ENCODE measurements around the gene CD276.

The CD276 gene

GRCh38 chr15:73684581-73685455, 635 bp downstream of the CD276 start:
- DNase-seq (ENCODE audit: low read depth), result peak; percentile 93
- TF ChIP-seq CTCF (conservative IDR thresholded peaks at IDR 0.05; ENCODE audit: low read depth, low read length), result no peak

GRCh38 chr15:73685981-73686380, 1.8 kb downstream of the CD276 start:
- TF ChIP-seq CTCF (conservative IDR thresholded peaks at IDR 0.05; ENCODE audit: low read depth, low read length), result no peak
- H3K4me3 ChIP-seq (ENCODE audit: low read length), result peak overlapping the region; percentile 89
- DNase-seq (ENCODE audit: low read depth), result peak; percentile 48

More at GRCh38 chr15:73684581-73685455, 635 bp downstream of the CD276 start:
- peak overlapping the region; percentile 89 for H3K4me3 ChIP-seq (ENCODE audit: low read length)

DNA sequence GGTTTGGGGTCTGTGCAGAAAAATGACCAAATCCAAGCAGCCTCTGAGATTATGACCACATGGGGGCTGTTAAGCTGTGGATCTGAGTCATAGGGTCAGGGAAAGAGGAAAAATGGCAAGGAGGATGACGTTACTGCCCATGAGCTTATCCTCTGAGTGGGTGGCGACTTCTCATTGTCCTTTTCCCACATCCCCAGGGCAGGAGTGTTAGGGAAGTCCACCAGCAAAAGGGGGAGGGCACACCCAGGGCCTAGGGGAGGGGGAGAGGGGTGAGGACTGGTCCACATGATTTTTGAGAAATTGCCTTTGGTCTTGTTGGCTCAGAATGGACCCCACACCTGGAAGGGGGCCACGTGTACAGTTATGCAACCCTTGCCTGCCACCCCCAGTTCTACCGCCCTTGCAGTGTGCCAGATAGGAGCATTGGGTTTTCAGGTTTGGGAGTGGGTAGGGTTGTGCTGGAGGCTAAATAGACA, 2.6 kb downstream of the CD276 start:
- peak overlapping the region; percentile 89 for H3K4me3 ChIP-seq (ENCODE audit: low read length)
- TF ChIP-seq CTCF (conservative IDR thresholded peaks at IDR 0.05; ENCODE audit: low read depth, low read length), result no peak
- peak; percentile 96 for DNase-seq (ENCODE audit: low read depth)

GRCh38 chr15:73687351-73687750, 3.2 kb downstream of the CD276 start:
- H3K4me3 ChIP-seq (ENCODE audit: low read length), result no peak overlapping the region

GRCh38 chr15:73688455-73688854, 4.3 kb downstream of the CD276 start:
- TF ChIP-seq CTCF (conservative IDR thresholded peaks at IDR 0.05; ENCODE audit: low read depth, low read length), result no peak
- no peak overlapping the region for H3K4me3 ChIP-seq (ENCODE audit: low read length)
- DNase-seq (ENCODE audit: low read depth), result no peak

More at GRCh38 chr15:73687351-73687750, 3.2 kb downstream of the CD276 start:
- TF ChIP-seq CTCF (conservative IDR thresholded peaks at IDR 0.05; ENCODE audit: low read depth, low read length), result no peak
- DNase-seq (ENCODE audit: low read depth), result no peak

GRCh38 chr15:73691396-73691795, 7.2 kb downstream of the CD276 start:
- peak; percentile 51 for TF ChIP-seq CTCF (conservative IDR thresholded peaks at IDR 0.05; ENCODE audit: low read depth, low read length)
- H3K4me3 ChIP-seq (ENCODE audit: low read length), result no peak overlapping the region
- peak; percentile 83 for DNase-seq (ENCODE audit: low read depth)

DNA sequence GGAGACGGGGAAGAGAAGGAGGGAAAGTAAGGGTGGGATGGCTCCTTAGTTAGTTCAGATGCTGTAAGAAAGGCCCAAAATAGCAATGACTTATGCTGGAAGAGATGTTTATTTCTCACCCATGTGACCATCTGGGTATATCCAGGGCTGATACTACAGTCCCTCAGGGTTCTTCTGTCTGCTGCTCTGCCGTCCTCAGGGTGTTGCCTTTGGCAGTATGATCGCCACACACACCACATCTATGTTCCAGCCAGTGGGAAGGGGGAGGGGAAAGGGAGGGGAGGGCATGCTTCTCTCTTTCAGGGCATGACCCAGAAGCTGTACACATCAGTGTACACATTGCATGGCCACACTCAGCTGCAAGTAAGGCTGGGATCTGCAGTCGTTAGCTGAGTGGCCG, 10.2 kb downstream of the CD276 start:
- H3K4me3 ChIP-seq (ENCODE audit: low read length), result no peak overlapping the region
- no peak for TF ChIP-seq CTCF (conservative IDR thresholded peaks at IDR 0.05; ENCODE audit: low read depth, low read length)
- DNase-seq (ENCODE audit: low read depth), result no peak
